Neural cell (in vitro differentiated cells): ENCODE results near the gene TCIRG1. TPM values are rescaled to one million over a fixed set of nuclear protein-coding genes. Genes with fewer than 3 reads are reported as not detected.

Experiments used
- H2AFZ ChIP-seq: fragments of 200-600, 300-800 bp; sonication (generic), shearing (Covaris generic); 2 replicates; pipeline ENCODE4 v1.6.0; 2014; ENCODE audit warnings: low read depth, mild to moderate bottlenecking, antibody characterized with exemption, low read length, moderate library complexity
- H3F3A ChIP-seq: fragments of 200-600 bp; shearing (Covaris generic); 2 replicates; pipeline ENCODE4 v1.6.1; 2016; ENCODE audit warnings: mild to moderate bottlenecking, moderate library complexity, mixed read lengths, antibody characterized with exemption, low read length; ENCODE audit not compliant: insufficient read depth, poor library complexity, severe bottlenecking
- H3K27ac ChIP-seq: fragments of 200-600, 300-800 bp; sonication (generic), shearing (Covaris generic); 2 replicates; pipeline ENCODE4 v1.5.1; 2014; ENCODE audit warnings: mild to moderate bottlenecking, low read length, moderate library complexity
- H3K27me3 ChIP-seq: fragments of 300-800, 200-600 bp; sonication (generic), shearing (Covaris generic); 2 replicates; pipeline ENCODE4 v1.6.0; 2014; ENCODE audit warnings: mild to moderate bottlenecking, low read depth, low read length, moderate library complexity; ENCODE audit not compliant: insufficient read depth
- H3K36me3 ChIP-seq: fragments of 300-800, 200-600 bp; sonication (generic), shearing (Covaris generic); 2 replicates; pipeline ENCODE4 v1.5.1; 2014; ENCODE audit warnings: mild to moderate bottlenecking, antibody characterized with exemption, low read length, moderate library complexity; ENCODE audit not compliant: insufficient read depth
- H3K4me2 ChIP-seq: fragments of 300-800, 200-600 bp; sonication (generic), shearing (Covaris generic); 2 replicates; pipeline ENCODE4 v1.6.0; 2014; ENCODE audit warnings: mild to moderate bottlenecking, low read length
- H3K4me3 ChIP-seq: fragments of 300-800, 200-600 bp; sonication (generic), shearing (Covaris generic); 2 replicates; pipeline ENCODE4 v1.5.1; 2014; ENCODE audit warnings: mild to moderate bottlenecking, low read length, moderate library complexity
- H3K79me2 ChIP-seq: fragments of 200-600 bp; shearing (Covaris generic); replicated peaks from 2 replicates; pipeline ENCODE4 v1.6.0; 2014; ENCODE audit warnings: mild to moderate bottlenecking, low read length, moderate library complexity; ENCODE audit not compliant: insufficient read depth
- H3K9ac ChIP-seq: fragments of 300-800, 200-600 bp; sonication (generic), shearing (Covaris generic); 2 replicates; pipeline ENCODE4 v1.6.1; 2016; ENCODE audit warnings: mild to moderate bottlenecking, low read length, mixed read lengths
- H3K9me2 ChIP-seq: fragments of 200-600 bp; shearing (Covaris generic); 2 replicates; pipeline ENCODE4 v1.6.1; 2016; ENCODE audit warnings: mild to moderate bottlenecking, low read length, mixed read lengths; ENCODE audit not compliant: insufficient read depth
- H3K9me3 ChIP-seq: fragments of 200-600, 300-800 bp; sonication (generic), shearing (Covaris generic); 2 replicates; pipeline ENCODE4 v1.6.1; 2016; ENCODE audit warnings: mild to moderate bottlenecking, mixed run types, low read length, moderate library complexity, mixed read lengths
- H4K20me1 ChIP-seq: fragments of 200-600 bp; shearing (Covaris generic); 2 replicates; pipeline ENCODE4 v1.6.1; 2016; ENCODE audit warnings: mild to moderate bottlenecking, mixed run types; ENCODE audit not compliant: insufficient read depth
- EP300 ChIP-seq: fragments of 450-650 bp; conservative IDR thresholded peaks from 2 replicates; pipeline ENCODE4 v1.6.1; 2014; ENCODE audit warnings: antibody characterized with exemption, mild to moderate bottlenecking, moderate library complexity; ENCODE audit not compliant: poor library complexity, severe bottlenecking
- EZH2 ChIP-seq: fragments of 200-600, 300-800 bp; shearing (Covaris generic), sonication (generic); IDR thresholded peaks from 2 replicates; pipeline ENCODE4 v1.6.1; 2014; ENCODE audit warnings: antibody characterized with exemption, low read length, borderline replicate concordance, mild to moderate bottlenecking; ENCODE audit not compliant: insufficient read depth, poor library complexity, severe bottlenecking
- MXI1 ChIP-seq: fragments of 450-650 bp; conservative IDR thresholded peaks from 2 replicates; pipeline ENCODE4 v1.6.1; 2014; ENCODE audit warnings: antibody characterized with exemption, mild to moderate bottlenecking; ENCODE audit not compliant: poor library complexity, severe bottlenecking
- POLR2AphosphoS5 ChIP-seq: IDR thresholded peaks from 2 replicates; pipeline ENCODE4 v1.6.1; 2012
- RAD21 ChIP-seq: fragments of 450-650 bp; conservative IDR thresholded peaks from 2 replicates; pipeline ENCODE4 v1.6.1; 2014; ENCODE audit warnings: antibody characterized with exemption, mild to moderate bottlenecking, moderate library complexity
- SMC3 ChIP-seq: fragments of 450-650 bp; conservative IDR thresholded peaks from 2 replicates; pipeline ENCODE4 v1.6.1; 2014; ENCODE audit warnings: antibody characterized with exemption, mild to moderate bottlenecking, moderate library complexity; ENCODE audit not compliant: poor library complexity
- TAF1 ChIP-seq: IDR thresholded peaks from 2 replicates; pipeline ENCODE4 v1.6.1; 2012; ENCODE audit warnings: low read depth
- polyA plus RNA-seq: library from polyadenylated mRNA; depleted of rRNA; stranded (reverse); fragments of >200 nt; gene quantifications from 2 replicates; pipeline ENCODE4 v1.2.3, GENCODE V29; 2014
- TF ChIP-seq, protein P1 (sequence below): fragments of 450-650 bp; IDR thresholded peaks from 2 replicates; pipeline ENCODE4 v1.5.1; 2014; ENCODE audit warnings: antibody characterized with exemption, mild to moderate bottlenecking, moderate library complexity; ENCODE audit not compliant: poor library complexity, severe bottlenecking
- TF ChIP-seq, protein P2 (sequence below): IDR thresholded peaks from 2 replicates; pipeline ENCODE4 v1.6.1; 2012; ENCODE audit warnings: borderline replicate concordance

The TCIRG1 gene
- polyA plus RNA-seq, 1 donor from 2014 or later = 1.8 TPM

DNA sequence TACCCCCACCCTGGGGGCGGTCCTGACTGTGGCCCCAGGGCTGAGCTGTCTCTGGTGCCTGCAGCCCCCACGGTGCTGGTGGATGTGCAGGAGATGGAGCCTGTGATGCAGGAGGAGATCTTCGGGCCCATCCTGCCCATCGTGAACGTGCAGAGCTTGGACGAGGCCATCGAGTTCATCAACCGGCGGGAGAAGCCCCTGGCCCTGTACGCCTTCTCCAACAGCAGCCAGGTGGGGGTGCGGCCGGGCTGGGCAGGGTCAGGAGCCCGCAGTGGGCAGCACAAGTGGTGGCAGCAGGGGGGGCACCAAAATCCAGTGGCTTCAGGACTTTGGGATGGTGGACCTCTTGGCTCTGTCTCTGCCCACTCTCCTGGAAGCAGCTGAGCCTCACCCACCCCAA, 16.3 kb upstream of the TCIRG1 start:
- Histone ChIP-seq H3K9me2 (no peaks in the 10 kb centered on the region), H3K27ac (no peak overlapping the region), H3K79me2 (no peaks in the 10 kb centered on the region), H3K4me3 (no peak overlapping the region), H3K27me3 (no peaks in the 10 kb centered on the region), H2AFZ (no peak overlapping the region), H3F3A (no peaks in the 10 kb centered on the region), H4K20me1 (no peaks in the 10 kb centered on the region), H3K9ac (no peak overlapping the region), H3K36me3 (no peaks in the 10 kb centered on the region), H3K4me2 (no peak overlapping the region), H3K9me3 (peaks cover 5% of the 10 kb centered on the region)
- TF ChIP-seq RAD21 = no peak
- TF ChIP-seq, protein P1, sequence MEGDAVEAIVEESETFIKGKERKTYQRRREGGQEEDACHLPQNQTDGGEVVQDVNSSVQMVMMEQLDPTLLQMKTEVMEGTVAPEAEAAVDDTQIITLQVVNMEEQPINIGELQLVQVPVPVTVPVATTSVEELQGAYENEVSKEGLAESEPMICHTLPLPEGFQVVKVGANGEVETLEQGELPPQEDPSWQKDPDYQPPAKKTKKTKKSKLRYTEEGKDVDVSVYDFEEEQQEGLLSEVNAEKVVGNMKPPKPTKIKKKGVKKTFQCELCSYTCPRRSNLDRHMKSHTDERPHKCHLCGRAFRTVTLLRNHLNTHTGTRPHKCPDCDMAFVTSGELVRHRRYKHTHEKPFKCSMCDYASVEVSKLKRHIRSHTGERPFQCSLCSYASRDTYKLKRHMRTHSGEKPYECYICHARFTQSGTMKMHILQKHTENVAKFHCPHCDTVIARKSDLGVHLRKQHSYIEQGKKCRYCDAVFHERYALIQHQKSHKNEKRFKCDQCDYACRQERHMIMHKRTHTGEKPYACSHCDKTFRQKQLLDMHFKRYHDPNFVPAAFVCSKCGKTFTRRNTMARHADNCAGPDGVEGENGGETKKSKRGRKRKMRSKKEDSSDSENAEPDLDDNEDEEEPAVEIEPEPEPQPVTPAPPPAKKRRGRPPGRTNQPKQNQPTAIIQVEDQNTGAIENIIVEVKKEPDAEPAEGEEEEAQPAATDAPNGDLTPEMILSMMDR = no peak
- no peak for TF ChIP-seq EP300
- no peak for TF ChIP-seq TAF1
- TF ChIP-seq, protein P2, sequence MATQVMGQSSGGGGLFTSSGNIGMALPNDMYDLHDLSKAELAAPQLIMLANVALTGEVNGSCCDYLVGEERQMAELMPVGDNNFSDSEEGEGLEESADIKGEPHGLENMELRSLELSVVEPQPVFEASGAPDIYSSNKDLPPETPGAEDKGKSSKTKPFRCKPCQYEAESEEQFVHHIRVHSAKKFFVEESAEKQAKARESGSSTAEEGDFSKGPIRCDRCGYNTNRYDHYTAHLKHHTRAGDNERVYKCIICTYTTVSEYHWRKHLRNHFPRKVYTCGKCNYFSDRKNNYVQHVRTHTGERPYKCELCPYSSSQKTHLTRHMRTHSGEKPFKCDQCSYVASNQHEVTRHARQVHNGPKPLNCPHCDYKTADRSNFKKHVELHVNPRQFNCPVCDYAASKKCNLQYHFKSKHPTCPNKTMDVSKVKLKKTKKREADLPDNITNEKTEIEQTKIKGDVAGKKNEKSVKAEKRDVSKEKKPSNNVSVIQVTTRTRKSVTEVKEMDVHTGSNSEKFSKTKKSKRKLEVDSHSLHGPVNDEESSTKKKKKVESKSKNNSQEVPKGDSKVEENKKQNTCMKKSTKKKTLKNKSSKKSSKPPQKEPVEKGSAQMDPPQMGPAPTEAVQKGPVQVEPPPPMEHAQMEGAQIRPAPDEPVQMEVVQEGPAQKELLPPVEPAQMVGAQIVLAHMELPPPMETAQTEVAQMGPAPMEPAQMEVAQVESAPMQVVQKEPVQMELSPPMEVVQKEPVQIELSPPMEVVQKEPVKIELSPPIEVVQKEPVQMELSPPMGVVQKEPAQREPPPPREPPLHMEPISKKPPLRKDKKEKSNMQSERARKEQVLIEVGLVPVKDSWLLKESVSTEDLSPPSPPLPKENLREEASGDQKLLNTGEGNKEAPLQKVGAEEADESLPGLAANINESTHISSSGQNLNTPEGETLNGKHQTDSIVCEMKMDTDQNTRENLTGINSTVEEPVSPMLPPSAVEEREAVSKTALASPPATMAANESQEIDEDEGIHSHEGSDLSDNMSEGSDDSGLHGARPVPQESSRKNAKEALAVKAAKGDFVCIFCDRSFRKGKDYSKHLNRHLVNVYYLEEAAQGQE = no peak
- TF ChIP-seq MXI1 = no peak
- no peak for TF ChIP-seq POLR2AphosphoS5
- TF ChIP-seq SMC3 = no peak
- TF ChIP-seq EZH2 = no peak

DNA sequence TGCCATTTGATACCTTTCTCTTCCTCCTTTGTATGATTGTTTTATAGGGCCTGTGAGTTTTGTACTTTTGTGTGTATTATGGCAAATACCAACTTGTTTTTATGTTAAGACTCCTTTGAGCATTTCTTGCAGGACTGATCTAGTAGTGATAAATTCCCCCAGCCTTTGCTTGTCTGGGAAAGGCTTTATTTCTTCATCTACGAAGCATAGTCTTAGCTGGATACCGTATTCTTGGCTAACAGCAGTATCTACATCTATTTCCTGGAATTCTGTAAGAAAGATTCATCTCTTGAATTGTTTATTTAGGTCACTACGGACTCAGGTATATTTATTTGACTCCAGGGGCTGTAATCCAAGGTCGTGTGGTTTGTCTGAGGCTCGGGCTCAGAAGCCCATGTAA, 14.3 kb upstream of the TCIRG1 start:
- no peak for TF ChIP-seq EZH2
- TF ChIP-seq, protein P1 = no peak
- TF ChIP-seq TAF1 = no peak
- TF ChIP-seq EP300 = no peak
- TF ChIP-seq RAD21 = no peak
- no peak for TF ChIP-seq SMC3
- no peak for TF ChIP-seq POLR2AphosphoS5
- TF ChIP-seq MXI1 = no peak
- TF ChIP-seq, protein P2 = no peak
- Histone ChIP-seq H3K79me2 (no peaks in the 10 kb centered on the region), H3K27me3 (no peaks in the 10 kb centered on the region), H3K4me3 (no peak overlapping the region), H2AFZ (no peak overlapping the region), H3K9me2 (no peaks in the 10 kb centered on the region), H3F3A (no peaks in the 10 kb centered on the region), H3K36me3 (no peaks in the 10 kb centered on the region), H4K20me1 (no peaks in the 10 kb centered on the region), H3K27ac (no peak overlapping the region), H3K9me3 (peaks cover 5% of the 10 kb centered on the region), H3K4me2 (no peak overlapping the region), H3K9ac (no peak overlapping the region)
